ENCODE measurements around the gene ERFE.

The ERFE gene

DNA sequence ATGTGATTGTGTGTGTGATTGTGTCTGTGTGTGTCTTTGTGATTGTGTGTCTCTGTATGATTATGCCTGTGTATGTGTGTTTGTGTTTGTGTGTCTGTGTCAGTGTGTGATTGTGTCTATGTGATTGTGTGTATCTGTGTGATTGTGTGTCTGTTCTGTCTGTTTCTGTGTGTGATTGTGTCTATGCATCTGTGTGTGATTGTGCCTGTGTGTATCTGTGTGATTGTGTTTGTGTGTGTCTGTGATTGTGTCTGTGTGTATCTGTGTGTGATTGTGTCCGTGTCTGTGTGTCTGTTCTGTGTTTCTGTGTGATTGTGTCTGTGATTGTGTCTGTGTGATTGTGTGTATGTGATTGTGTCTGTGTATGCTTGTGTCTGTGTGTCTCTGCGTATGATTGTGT is 32.4 kb upstream of the ERFE start:
- DNase-seq (ENCODE audit: low read depth), result no peak

DNA sequence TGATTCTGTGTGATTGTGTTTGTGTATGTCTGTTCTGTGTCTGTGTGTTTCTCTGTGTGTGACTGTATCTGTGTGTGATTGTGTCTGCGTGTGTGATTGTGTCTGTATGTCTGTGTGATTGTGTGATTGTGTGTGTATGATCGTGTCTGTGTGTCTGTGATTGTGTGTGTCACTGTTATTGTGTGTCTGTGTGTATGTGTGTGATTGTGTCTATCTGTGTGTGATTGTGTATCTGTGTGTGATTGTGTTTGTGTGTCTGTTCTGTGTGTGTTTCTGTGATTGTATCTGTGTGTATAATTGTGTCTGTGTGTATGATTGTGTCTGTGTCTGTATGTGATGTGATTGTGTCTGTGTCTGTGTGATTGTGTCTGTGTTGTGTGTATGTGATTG is 32.0 kb upstream of the ERFE start:
- no peak for DNase-seq (ENCODE audit: low read depth)

DNA sequence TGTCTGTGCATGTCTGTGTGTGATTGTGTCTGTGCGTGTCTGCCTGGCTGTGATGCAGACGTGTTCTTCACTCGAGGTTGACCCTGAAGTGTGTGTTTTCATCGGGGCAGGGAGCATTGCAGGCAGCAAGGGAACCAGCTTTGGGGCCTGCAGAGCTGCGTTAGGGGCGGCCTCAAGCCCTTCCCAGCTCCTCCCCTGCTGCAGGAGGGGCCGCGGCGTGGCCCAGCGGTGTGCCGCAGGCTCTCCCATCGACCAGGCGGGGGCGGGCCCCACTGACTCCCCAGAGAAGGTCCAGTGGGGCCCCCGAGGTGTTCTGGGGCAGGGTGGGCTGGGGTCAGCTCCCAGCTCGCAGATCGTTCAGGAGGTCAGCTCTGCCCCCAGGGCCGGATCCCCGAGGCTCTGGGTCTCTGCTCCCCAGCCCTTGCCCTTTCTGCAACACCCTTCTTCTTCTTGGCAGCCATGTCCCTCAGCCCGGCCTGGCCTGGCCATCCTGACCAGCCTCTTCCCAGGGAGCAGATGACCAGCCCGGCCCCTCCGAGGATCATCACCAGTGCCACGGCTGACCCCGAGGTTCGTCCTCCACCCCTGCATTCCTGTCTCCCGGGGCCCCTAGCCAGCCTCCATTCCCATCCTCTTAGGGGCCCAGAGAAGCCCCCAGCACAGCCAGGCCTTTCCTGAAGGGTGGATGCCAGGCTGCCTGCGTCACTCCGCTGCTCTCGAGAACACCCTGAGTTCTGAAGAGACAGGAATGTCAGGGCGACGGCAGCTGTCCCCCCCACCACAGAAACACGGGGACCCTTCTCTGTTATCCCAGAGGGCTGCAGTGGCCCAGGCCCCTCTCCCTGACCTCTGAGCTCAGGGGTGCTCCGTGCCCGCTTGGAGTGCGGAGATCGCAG is 31.4 kb upstream of the ERFE start:
- DNase-seq (ENCODE audit: low read depth), result peak; percentile 65

DNA sequence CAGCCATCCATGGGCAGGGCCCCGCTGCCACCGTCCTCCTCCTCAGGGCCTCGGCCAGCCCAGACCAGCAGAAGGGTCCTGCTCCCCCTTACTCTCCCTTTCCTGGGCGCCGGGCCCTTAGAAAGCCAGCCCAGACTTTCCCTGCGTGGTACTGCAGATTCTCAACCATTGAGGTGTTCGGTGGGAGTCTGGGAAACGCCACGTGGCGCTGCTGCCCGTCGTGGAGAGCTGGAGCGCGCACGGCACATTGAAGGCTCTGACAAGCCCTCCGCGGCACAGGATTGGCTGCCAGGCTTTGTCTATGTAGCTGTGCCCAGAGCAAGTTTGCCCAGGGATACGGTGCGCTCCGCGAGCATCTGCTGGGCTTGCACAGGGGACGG is 30.7 kb upstream of the ERFE start:
- no peak for DNase-seq (ENCODE audit: low read depth)

DNA sequence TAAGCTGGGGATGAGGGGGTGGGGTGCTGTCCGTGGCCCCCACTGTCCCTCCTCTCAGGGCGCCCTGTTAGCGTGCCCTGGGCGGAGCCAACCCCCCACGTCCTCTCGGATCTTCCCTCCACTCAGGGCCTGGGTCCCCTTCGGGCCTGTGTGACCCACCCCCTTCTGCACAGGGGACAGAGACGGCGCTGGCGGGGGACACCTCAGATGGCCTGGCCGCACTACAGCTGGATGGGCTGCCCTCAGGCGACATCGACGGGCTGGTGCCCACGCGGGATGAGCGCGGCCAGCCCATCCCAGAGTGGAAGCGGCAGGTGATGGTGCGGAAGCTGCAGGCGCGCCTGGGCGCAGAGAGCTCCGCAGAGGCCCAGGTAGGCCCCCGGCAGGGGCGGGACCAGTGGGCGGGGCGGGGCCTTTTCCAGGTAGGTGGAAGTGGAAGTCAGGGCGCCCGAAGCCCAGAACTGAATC is 30.2 kb upstream of the ERFE start:
- DNase-seq (ENCODE audit: low read depth), result no peak

DNA sequence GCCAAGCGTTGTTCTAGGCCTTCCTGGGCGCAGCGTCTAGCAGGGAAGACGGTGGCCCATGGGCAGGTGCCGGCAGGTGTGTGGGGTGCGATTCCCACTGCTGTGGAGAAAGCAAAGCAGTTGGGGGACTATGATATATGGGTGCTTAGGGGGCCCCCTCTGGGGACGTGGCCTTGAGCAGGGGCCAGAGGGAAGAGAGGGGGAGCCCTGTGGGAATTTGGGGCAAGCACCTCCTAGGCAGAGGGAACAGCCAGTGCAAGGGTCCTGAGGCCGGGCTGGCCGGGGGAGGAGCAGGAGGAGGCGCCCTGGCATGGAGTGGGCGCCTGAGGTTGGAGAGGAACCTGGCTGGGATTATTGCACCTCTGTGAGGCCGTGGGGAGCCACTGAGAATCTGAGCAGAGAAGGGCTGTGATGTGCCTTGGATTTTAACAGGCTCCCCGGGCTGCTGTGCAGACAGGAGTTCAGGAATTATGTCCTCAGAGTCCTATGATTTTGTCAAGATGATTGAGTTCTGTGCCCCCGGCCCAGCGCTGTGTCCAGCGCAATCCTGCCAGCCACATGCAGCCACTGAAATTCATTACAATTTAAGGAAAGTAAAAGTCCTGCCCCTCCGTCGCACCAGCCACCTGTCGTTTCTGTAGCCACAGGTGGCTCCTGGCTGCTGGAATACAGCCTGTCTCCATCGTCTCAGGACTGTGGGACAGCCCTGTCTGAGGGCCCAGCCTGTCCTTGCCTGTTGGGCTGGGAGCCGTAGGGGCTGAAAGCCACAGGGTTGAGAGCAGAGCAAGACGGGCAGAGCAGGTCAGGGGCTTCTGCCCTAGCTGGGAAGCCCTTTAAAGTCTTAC is 29.4 kb upstream of the ERFE start:
- no peak for DNase-seq (ENCODE audit: low read depth)

DNA sequence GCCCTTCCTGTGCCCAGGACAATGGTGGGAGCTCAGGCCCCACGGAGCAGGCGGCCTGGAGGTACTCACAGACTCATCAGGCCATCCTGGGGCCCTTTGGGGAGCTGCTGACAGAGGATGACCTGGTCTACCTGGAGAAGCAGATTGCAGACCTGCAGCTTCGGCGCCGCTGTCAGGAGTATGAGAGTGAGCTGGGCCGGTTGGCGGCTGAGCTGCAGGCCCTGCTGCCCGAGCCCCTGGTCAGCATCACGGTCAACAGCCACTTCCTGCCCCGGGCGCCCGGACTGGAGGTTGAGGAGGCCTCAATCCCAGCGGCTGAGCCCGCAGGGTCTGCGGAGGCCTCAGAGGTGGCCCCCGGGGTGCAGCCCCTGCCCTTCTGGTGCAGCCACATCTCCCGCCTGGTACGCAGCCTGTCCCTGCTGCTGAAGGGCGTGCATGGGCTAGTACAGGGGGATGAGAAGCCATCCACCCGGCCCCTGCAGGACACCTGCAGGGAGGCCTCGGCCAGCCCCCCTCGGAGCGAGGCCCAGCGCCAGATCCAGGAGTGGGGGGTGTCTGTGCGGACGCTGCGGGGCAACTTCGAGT is 28.6 kb upstream of the ERFE start:
- no peak for DNase-seq (ENCODE audit: low read depth)

DNA sequence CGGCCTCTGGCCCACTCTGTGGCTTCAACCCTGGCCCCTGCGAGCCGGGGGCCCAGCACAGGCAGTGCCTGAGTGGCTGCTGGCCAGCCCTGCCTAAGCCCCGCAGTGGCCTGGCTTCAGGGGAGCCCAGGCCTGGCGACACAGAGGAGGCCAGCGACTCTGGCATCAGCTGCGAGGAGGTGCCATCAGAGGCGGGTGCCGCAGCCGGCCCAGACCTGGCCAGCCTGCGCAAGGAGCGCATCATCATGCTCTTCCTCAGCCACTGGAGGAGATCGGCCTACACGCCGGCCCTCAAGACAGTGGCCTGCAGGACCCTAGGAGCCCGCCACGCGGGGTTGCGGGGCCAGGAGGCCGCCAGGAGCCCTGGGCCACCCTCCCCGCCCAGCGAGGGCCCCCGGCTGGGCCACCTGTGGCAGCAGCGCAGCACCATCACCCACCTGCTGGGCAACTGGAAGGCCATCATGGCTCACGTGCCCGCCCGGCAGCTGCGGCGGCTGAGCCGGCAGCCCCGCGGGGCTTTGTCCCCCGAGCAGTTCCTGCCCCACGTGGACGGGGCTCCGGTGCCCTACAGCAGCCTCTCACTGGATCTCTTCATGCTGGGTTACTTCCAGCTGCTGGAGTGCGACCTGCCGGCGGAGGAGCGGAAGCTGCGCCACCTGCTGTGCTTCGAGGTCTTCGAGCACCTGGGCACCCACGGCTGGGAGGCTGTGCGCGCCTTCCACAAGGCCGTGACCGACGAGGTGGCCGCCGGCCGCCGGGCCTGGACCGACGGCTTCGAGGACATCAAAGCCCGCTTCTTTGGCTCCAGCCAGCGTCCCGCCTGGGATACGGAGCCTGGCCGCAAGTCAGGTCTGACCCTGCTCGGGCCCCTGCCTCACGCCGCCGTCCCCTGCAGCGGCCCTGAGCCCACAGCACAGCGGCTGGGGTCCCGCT is 27.8 kb upstream of the ERFE start:
- DNase-seq (ENCODE audit: low read depth), result no peak

DNA sequence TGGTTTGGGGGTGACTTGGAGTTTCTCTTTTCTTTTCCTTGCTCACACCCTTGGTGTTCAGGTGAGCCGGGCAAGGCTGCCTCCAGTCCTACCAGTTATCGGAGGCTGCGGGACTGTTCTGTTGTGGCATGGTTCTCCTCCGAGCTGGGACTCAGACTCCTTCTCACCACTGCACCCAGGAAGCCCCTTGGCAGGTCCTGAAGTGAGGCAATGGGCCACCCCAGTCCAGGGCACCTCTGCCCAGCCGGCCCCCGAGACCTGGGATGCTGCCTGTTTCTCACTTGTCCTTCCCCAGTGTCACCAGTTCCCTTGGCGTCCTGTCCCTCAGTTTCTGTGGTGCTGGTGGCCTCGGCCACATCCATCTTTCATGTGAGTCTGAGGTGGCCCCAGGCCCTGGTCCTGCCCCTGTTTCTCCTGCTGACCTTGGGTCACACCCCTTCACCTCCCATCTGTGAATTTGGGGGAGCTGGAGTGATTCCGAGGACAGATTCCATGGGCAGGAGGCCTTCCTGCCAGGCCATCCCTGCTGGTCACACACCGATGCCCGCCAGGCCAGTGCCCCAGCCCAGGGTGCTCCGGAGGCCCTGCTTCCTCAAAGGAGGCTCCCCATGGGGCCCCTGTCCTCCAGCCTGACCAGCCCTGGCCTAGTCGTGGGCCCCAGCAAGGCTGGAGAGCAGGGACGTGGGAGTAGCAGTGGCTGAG is 26.9 kb upstream of the ERFE start:
- no peak for DNase-seq (ENCODE audit: low read depth)

DNA sequence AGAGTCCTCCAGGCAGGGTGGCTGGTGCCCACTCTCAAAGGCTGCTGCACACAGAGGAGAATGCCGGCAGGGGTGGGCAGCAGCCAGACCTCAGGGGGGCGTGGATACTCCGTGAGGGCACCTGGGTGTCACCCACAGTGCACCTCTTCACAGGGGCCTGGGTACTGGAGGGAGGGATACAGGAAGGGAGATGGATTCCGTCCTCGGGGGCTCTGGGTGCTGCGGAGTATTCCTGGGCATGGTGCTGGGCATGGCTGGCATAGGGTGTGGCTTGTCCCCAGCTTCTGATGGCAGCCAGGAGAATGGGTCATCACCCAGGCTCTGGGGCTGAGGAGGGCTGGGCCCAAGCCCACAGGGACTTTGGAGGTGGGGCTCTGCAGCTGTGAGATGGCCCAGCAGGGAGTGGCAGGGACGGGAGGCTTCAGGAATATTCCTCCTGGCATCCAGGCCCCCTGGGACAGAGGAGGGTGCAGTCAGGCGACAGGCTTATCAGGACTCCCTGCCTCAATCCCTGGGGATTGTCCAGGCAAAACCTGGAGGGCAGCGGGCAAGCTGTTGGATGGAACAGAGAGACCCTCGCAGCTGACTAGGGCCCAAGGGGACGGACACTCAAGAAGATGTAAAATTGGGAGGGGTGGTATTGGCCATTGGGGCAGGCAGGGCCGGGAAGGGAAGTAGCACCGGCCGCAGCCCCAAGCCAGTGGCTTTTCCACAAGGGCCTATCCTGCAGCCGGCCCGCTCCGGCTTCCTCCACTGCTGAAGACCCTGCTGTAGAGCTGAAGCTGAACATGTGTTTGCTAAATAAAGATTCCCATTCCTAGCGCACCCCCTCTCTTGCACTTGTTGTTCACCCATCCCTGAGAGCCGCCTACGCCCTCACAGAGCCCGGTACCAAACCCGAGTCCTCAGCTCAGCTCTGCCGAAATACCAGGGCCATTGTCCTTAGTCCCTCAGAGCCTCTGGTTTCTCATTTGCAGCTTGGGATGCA is 26.0 kb upstream of the ERFE start:
- DNase-seq (ENCODE audit: low read depth), result no peak

DNA sequence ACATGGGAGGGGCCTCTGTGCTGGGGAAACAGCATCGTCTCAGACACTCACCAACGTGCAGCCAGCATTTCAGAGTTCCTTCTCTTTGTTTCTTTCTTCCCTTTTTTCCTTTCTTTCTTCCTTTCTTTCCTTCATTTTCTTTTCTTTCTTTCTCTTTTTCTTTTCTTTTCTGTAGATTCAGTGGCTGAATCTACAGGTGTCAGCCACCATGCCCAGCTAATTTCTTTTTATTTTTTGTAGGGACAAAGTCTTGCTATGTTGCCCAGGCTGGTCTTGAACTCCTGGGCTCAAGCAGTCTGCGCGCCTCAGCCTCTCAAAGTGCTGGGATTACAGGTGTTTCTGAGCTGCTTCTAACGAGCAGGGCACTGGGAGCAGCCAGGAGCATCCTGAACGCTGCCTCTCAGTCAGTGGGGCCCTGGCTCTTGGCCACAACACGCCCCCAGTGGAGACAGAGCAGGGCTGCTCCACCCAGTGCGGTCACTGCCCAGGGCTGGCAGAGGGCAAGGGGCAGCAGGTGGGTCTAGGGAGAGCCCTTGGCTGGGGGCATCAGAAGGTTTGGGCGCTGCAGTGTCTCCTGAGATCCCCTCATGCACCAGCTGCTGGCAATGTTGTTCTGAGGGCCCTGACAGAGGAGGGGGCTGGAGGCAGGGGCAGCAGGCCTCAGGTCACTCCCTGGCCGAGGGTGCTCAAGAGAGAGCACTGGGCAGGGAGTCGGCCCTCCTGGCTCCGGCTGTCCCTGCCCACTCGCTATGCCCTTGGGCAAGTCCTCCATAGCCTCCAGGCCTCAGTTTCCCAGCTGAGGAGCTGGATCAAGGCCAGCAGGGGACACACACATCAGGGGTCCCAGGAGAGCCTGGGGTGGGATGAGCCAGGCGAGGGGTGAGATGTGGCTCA is 25.0 kb upstream of the ERFE start:
- no peak for DNase-seq (ENCODE audit: low read depth)

DNA sequence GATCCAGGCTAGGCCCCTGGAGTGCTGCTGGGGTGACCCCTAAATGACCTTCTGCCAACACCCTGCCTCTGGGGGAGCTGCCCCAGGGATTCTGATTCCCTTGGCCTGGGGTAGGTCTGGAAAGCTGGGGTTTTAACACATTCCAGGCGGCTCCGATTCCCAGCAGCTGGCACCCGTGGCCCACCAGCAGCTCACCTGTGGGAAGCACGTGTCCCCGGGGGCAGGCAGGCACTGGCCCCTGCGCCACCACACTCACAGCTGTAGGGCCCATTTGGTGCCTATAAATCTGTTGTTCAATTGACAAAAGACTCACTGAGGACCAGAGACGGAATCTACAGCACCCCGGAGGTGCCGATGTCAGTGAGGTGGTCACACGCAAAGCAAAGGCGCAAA is 24.4 kb upstream of the ERFE start:
- no peak for DNase-seq (ENCODE audit: low read depth)

DNA sequence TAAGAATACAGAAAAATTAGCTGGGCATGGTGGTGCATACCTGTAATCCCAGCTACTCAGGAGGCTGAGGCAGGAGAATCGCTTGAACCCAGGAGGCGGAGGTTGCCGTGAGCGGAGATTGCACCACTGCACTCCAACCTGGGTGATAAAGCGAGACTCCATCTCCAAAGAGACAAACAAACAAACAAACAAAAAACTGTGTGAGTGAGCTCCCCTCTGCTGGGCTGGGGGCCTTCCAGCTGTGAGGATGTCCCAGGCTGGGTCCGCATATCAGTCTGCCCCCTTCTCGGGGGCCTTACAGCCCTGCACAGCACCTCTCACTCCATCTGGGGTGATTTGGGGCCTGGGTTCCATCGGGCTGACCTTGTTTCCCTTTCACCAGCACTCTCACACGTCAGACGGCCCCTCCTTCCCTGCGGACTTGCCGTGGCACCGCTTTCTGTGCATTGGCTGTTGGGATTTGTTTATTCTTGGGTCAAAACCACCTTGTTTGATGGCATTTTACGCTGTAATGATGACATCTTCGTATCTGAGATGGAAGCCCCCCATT is 23.1 kb upstream of the ERFE start:
- DNase-seq (ENCODE audit: low read depth), result no peak

DNA sequence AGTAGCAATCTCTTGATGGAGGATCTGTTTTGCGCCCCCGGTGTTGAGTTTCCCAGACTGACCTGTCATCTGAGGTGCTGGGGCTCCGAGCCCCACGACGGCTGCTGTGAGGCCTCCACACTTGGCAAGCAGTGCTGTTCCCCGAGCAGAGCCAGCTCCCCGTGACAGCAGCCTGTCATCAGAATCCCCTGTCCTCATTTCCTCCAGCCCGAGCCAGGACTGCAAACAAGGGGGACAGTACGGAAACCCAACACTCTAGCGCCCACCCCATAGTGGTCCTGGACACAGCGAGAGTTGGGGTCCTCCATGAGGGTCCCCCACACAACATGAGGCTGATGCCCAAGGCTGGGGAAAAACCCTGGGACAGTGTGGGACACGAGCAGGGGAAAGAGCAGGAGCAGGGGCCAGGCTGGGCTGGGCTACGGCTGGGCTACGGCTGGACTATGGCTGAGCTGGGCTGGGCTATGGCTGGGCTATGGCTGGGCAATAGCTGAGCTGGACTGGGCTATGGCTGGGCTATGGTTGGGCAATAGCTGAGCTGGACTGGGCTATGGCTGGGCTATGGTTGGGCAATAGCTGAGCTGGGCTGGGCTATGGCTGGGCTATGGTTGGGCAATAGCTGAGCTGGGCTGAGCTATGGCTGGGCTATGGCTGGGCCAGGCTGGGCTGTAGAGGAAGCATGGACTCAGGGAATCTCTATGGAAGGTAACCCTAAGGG is 21.8 kb upstream of the ERFE start:
- peak; percentile 85 for DNase-seq (ENCODE audit: low read depth)

DNA sequence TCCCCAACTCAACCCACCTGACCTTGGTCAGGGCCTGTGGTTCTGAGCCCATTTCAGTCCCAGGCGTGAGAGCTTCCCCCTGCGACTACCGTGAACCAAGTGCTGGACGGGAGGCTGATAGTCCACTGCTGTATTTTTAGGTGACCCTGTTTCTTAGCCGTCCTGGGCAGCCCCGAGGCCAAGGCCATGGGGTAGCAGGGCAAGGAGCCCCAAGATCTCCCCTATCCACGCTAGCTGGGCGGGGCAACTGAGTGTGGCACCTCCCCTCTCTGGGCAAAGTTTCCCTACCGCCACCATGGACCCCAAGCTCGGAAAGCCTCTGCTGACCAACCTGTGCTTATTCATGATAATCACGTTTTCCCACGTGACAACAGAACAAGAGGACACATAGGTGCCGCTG is 20.9 kb upstream of the ERFE start:
- DNase-seq (ENCODE audit: low read depth), result no peak

DNA sequence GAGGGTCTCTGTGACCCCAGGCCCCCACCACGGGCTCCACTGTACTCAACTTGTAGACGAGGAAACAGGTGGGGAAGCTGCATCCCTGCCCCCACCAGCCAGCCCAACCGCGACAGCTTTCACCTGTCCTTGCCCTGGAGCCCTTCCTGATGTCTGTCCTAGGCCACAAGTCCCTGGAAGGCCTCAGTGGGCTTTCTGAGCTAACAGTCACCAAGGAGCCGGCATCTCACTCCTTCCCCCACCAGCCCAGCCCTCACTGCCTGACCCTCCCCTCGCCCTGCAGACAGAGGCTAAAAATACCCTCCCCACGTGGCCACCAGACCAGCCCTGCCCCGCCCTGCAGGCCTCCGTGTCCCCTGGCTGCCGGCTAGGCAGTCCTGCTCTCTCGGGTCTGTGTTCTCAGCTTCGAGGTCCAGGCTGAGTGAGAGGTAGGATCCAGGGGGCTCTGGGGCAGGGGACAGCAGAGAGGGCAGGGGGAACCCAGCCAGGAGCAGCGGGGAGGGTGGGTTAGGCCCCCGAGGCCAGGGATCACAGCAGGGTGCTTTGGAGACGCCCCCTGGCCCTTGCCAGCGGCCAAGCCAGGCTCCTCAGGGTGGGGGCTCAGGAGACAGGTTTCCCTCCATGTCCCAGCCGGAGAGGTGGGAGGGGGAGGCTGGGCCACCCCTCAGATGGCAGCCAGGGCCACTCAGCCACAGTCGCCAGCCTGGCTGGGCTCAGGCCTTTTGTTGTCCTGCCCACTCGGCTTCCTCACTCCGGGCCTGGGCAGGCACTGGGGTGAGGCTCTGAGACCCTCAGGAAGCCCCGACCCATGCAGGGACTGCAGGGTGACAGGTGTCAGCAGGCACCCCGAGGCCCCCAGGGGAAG is 20.2 kb upstream of the ERFE start, which contains the start of gene KLHL30:
TSS of gene KLHL30 (plus strand) at position 338 of the 865 bp plus-strand sequence. CDS start 2,087 bp downstream, outside the sequence.
- DNase-seq (ENCODE audit: low read depth), result no peak
